Measurements from ENCODE around the gene SLC46A2. TPM values are rescaled to one million over a fixed set of nuclear protein-coding genes. Genes with fewer than 3 reads are reported as not detected.

SLC46A2 gene
- total and polyA plus RNA-seq, 2 donors (not counting 1 experiment from before 2014, with no cell fraction given) = 0.18 TPM; not detected in 1

- ChIA-PET CTCF (interaction anchor here (0.7 to 2.4 kb wide), 3 partner anchors 17 to 35 kb away, joined by 3 to 6 read pairs (median 6); no protein-coding TSS in a partner anchor), POLR2A (no interaction called here)
- Mint-ChIP-seq H3K4me3 (no peak overlapping the region), H3K9me3 (ENCODE audit: insufficient read depth) (no peaks in the 10 kb centered on the region), H3K27me3 (no peaks in the 10 kb centered on the region), H3K4me1 (peaks cover 28% of the 10 kb centered on the region), H3K27ac (no peak overlapping the region)
- DNase-seq (no peak), ATAC-seq (ENCODE audit: low read depth) (no peak)
- Histone ChIP-seq H3K4me2 (replicated peaks; ENCODE audit: low read depth, low read length, poor library complexity, severe bottlenecking) (no peak overlapping the region), H3K4me3 (ENCODE audit: control extremely low read depth in 1 of 5, extremely low read depth in 1 of 5, insufficient read depth in 1 of 5, low read depth in 2 of 5, low read length in 4 of 5) (no peak overlapping the region), H3K9ac (ENCODE audit: low read length) (no peak overlapping the region), H3K9me3 (ENCODE audit: control extremely low read depth in 1 of 3, control insufficient read depth in 2 of 3, insufficient read depth in 1 of 3, low read length in 2 of 3) (no peaks in the 10 kb centered on the region), H3K27me3 (replicated peaks in 1 of 4; ENCODE audit: control extremely low read depth in 1 of 4, control insufficient read depth in 3 of 4, insufficient read depth in 4 of 4, low read length in 3 of 4) (no peaks in the 10 kb centered on the region), H3K36me3 (replicated peaks in 1 of 2; ENCODE audit: control extremely low read depth in 1 of 2, control insufficient read depth in 1 of 2, extremely low read depth in 1 of 2, insufficient read depth in 2 of 2, low read length in 1 of 2) (peaks cover 0 to 12% of the 10 kb centered on the region in 2 experiments), H2AFZ (ENCODE audit: insufficient read depth, low read depth, low read length, poor library complexity, severe bottlenecking) (no peak overlapping the region), H4K20me1 (ENCODE audit: control insufficient read depth, insufficient read depth, low read length, poor library complexity, severe bottlenecking) (no peaks in the 10 kb centered on the region), H3K27ac (ENCODE audit: low read length in 2 of 2) (no peak overlapping the region), H3K4me1 (ENCODE audit: control insufficient read depth in 2 of 2, insufficient read depth in 2 of 2, low read length in 2 of 2) (peaks cover 18 to 35% of the 10 kb centered on the region in 2 donors), H3K79me2 (ENCODE audit: control insufficient read depth, insufficient read depth, low read length) (no peaks in the 10 kb centered on the region)
- intact Hi-C loops (cut with micrococcal nuclease) = no loop called here
- 100% methylated on average over 5 of the region's 6 CpGs for WGBS (ENCODE audit: insufficient coverage)
- TF ChIP-seq, protein P1, sequence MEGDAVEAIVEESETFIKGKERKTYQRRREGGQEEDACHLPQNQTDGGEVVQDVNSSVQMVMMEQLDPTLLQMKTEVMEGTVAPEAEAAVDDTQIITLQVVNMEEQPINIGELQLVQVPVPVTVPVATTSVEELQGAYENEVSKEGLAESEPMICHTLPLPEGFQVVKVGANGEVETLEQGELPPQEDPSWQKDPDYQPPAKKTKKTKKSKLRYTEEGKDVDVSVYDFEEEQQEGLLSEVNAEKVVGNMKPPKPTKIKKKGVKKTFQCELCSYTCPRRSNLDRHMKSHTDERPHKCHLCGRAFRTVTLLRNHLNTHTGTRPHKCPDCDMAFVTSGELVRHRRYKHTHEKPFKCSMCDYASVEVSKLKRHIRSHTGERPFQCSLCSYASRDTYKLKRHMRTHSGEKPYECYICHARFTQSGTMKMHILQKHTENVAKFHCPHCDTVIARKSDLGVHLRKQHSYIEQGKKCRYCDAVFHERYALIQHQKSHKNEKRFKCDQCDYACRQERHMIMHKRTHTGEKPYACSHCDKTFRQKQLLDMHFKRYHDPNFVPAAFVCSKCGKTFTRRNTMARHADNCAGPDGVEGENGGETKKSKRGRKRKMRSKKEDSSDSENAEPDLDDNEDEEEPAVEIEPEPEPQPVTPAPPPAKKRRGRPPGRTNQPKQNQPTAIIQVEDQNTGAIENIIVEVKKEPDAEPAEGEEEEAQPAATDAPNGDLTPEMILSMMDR (IDR thresholded peaks at IDR 0.05) = no peak
- TF ChIP-seq EZH2 (IDR thresholded peaks at IDR 0.05; ENCODE audit: borderline replicate concordance, insufficient read depth, low read depth, low read length, poor library complexity, severe bottlenecking) = no peak
Measured at GRCh38 chr9:112870556-112870955, 20.1 kb downstream of the SLC46A2 start.

GRCh38 chr9:112869917-112870316 is 20.8 kb downstream of the SLC46A2 start:
- Histone ChIP-seq H2AFZ (ENCODE audit: insufficient read depth, low read depth, low read length, poor library complexity, severe bottlenecking) (no peak overlapping the region), H4K20me1 (ENCODE audit: control insufficient read depth, insufficient read depth, low read length, poor library complexity, severe bottlenecking) (no peaks in the 10 kb centered on the region), H3K79me2 (ENCODE audit: control insufficient read depth, insufficient read depth, low read length) (no peaks in the 10 kb centered on the region), H3K9me3 (ENCODE audit: control extremely low read depth in 1 of 3, control insufficient read depth in 2 of 3, insufficient read depth in 1 of 3, low read length in 2 of 3) (no peaks in the 10 kb centered on the region), H3K4me1 (ENCODE audit: control insufficient read depth in 2 of 2, insufficient read depth in 2 of 2, low read length in 2 of 2) (peaks cover 18 to 38% of the 10 kb centered on the region in 2 donors), H3K4me3 (ENCODE audit: control extremely low read depth in 1 of 5, extremely low read depth in 1 of 5, insufficient read depth in 1 of 5, low read depth in 2 of 5, low read length in 4 of 5) (no peak overlapping the region), H3K27ac (ENCODE audit: low read length in 2 of 2) (no peak overlapping the region), H3K4me2 (replicated peaks; ENCODE audit: low read depth, low read length, poor library complexity, severe bottlenecking) (no peak overlapping the region), H3K27me3 (replicated peaks in 1 of 4; ENCODE audit: control extremely low read depth in 1 of 4, control insufficient read depth in 3 of 4, insufficient read depth in 4 of 4, low read length in 3 of 4) (no peaks in the 10 kb centered on the region), H3K36me3 (replicated peaks in 1 of 2; ENCODE audit: control extremely low read depth in 1 of 2, control insufficient read depth in 1 of 2, extremely low read depth in 1 of 2, insufficient read depth in 2 of 2, low read length in 1 of 2) (peaks cover 0 to 15% of the 10 kb centered on the region in 2 experiments), H3K9ac (ENCODE audit: low read length) (no peak overlapping the region)
- intact Hi-C loops (cut with micrococcal nuclease) = no loop called here
- H3K4me1 Mint-ChIP-seq = peaks cover 29% of the 10 kb centered on the region
- ChIA-PET POLR2A (interaction anchor here (0.7 kb wide), 1 partner anchor 13 kb away, joined by 7 read pairs; no protein-coding TSS in a partner anchor), CTCF (interaction anchor here (0.7 to 2.4 kb wide), 4 partner anchors 16 to 35 kb away, joined by 3 to 6 read pairs (median 4); no protein-coding TSS in a partner anchor)
- no peaks in the 10 kb centered on the region for H3K27me3 Mint-ChIP-seq
- H3K9me3 Mint-ChIP-seq (ENCODE audit: insufficient read depth) = no peaks in the 10 kb centered on the region
- WGBS (ENCODE audit: insufficient coverage) = 98% methylated on average over 5 of the region's 5 CpGs
- DNase-seq (no peak), ATAC-seq (ENCODE audit: low read depth) (no peak)
- no peak for TF ChIP-seq EZH2 (IDR thresholded peaks at IDR 0.05; ENCODE audit: borderline replicate concordance, insufficient read depth, low read depth, low read length, poor library complexity, severe bottlenecking)
- TF ChIP-seq, protein P1 (IDR thresholded peaks at IDR 0.05) = no peak
- no peak overlapping the region for H3K4me3 Mint-ChIP-seq
- H3K27ac Mint-ChIP-seq = no peak overlapping the region
